HCT116 (cell line): ENCODE data around the gene OR10H4.

Experiments used
- CEBPB ChIP-seq: IDR thresholded peaks from 2 replicates; pipeline ENCODE4 v1.6.1; 2012; ENCODE audit warnings: low read depth
- ELF1 ChIP-seq: IDR thresholded peaks from 2 replicates; pipeline ENCODE4 v1.6.1; 2012; ENCODE audit warnings: low read depth, borderline replicate concordance
- POLR2AphosphoS5 ChIP-seq: IDR thresholded peaks from 2 replicates; pipeline ENCODE4 v1.6.1; 2011; ENCODE audit warnings: mild to moderate bottlenecking, low read depth, low read length, moderate library complexity
- SIN3A ChIP-seq: IDR thresholded peaks from 2 replicates; pipeline ENCODE4 v1.6.1; 2012; ENCODE audit warnings: low read depth
- TCF7L2 ChIP-seq: IDR thresholded peaks from 2 replicates; pipeline ENCODE4 v1.7.0; 2011; ENCODE audit warnings: borderline replicate concordance, inconsistent platforms; ENCODE audit not compliant: insufficient read depth, insufficient read length; ENCODE audit errors: extremely low read depth
- YY1 ChIP-seq: IDR thresholded peaks from 2 replicates; pipeline ENCODE4 v1.6.1; 2011; ENCODE audit warnings: low read length, low read depth, moderate library complexity, mild to moderate bottlenecking; ENCODE audit not compliant: insufficient replicate concordance; ENCODE audit errors: extremely low read depth
- TF ChIP-seq, protein P1 (sequence below): IDR thresholded peaks from 2 replicates; pipeline ENCODE4 v1.6.1; 2012; ENCODE audit warnings: low read depth
- TF ChIP-seq, protein P2 (sequence below), 3 experiments: fragments of 200-600 bp in 1 of 3; sonication (generic) in 1 of 3; IDR thresholded peaks in 2 of 3; conservative IDR thresholded peaks in 1 of 3; 2 replicates each; pipeline ENCODE4 v1.5.1; 2012 to 2017; ENCODE audit warnings: low read depth in 2 of 3, low read length in 2 of 3, antibody characterized with exemption in 1 of 3, borderline replicate concordance in 1 of 3, control low read depth in 1 of 3, mild to moderate bottlenecking in 1 of 3, mixed read lengths in 1 of 3, mixed run types in 1 of 3, moderate library complexity in 1 of 3; ENCODE audit not compliant: insufficient read depth in 1 of 3

DNA sequence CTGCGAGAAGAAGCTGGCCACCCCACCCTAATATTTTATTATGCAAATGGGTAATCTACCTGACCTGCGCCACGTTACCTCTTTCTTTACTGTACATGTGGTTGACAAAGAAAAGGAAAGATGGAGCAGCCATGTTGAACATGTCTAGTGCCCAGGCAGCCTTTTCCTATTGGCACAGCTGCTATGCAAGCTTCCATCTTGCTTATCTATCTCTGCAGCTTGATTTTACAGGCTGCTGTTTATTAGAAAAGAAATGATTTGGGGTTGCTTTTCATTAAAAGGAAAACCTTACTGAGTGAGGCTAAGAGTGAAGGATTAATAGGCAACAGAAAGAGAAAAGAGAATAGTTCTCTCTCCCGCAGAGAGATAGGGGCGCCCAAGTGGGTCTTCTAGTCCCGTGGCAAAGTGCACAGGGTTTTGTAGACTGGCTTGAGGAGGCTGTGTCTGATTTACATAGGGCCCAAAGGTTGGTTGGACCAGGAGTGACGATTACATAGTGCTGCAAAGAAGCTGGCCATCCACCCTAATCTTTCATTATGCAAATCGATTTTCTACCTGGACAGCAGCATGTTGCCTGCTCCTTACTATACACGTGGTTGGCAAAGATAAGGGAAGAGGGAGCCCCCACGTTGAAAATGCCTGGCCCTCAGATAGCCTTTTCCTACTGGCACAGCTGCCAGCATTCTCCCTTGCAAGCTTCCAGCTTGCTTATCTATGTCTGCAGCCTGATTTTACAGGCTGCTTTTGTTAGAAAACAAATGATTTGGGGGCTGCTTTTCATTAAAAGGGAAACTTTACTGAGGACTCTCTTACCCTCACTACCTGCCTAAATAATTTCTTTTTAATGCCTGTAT is 28.3 kb downstream of the OR10H4 start:
- TF ChIP-seq, protein P1, sequence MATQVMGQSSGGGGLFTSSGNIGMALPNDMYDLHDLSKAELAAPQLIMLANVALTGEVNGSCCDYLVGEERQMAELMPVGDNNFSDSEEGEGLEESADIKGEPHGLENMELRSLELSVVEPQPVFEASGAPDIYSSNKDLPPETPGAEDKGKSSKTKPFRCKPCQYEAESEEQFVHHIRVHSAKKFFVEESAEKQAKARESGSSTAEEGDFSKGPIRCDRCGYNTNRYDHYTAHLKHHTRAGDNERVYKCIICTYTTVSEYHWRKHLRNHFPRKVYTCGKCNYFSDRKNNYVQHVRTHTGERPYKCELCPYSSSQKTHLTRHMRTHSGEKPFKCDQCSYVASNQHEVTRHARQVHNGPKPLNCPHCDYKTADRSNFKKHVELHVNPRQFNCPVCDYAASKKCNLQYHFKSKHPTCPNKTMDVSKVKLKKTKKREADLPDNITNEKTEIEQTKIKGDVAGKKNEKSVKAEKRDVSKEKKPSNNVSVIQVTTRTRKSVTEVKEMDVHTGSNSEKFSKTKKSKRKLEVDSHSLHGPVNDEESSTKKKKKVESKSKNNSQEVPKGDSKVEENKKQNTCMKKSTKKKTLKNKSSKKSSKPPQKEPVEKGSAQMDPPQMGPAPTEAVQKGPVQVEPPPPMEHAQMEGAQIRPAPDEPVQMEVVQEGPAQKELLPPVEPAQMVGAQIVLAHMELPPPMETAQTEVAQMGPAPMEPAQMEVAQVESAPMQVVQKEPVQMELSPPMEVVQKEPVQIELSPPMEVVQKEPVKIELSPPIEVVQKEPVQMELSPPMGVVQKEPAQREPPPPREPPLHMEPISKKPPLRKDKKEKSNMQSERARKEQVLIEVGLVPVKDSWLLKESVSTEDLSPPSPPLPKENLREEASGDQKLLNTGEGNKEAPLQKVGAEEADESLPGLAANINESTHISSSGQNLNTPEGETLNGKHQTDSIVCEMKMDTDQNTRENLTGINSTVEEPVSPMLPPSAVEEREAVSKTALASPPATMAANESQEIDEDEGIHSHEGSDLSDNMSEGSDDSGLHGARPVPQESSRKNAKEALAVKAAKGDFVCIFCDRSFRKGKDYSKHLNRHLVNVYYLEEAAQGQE = no peak
- TF ChIP-seq POLR2AphosphoS5 (no peak), CEBPB (no peak), ELF1 (no peak), TCF7L2 (no peak), YY1 (no peak), SIN3A (no peak)
- TF ChIP-seq, protein P2, sequence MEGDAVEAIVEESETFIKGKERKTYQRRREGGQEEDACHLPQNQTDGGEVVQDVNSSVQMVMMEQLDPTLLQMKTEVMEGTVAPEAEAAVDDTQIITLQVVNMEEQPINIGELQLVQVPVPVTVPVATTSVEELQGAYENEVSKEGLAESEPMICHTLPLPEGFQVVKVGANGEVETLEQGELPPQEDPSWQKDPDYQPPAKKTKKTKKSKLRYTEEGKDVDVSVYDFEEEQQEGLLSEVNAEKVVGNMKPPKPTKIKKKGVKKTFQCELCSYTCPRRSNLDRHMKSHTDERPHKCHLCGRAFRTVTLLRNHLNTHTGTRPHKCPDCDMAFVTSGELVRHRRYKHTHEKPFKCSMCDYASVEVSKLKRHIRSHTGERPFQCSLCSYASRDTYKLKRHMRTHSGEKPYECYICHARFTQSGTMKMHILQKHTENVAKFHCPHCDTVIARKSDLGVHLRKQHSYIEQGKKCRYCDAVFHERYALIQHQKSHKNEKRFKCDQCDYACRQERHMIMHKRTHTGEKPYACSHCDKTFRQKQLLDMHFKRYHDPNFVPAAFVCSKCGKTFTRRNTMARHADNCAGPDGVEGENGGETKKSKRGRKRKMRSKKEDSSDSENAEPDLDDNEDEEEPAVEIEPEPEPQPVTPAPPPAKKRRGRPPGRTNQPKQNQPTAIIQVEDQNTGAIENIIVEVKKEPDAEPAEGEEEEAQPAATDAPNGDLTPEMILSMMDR (IDR thresholded peaks at IDR 0.05 in 2 of 3, conservative IDR thresholded peaks at IDR 0.05 in 1 of 3; ENCODE audit: borderline replicate concordance in 1 of 3, insufficient read depth in 1 of 3, low read depth in 2 of 3, low read length in 2 of 3) = no peak
